ENCODE data around the gene DNAJB4.
"Not testable (repeated sequence)": the region's sequence is repeated elsewhere in the genome, so short reads cannot be mapped to it uniquely, and the experiment has no call there.

Gene DNAJB4

DNA sequence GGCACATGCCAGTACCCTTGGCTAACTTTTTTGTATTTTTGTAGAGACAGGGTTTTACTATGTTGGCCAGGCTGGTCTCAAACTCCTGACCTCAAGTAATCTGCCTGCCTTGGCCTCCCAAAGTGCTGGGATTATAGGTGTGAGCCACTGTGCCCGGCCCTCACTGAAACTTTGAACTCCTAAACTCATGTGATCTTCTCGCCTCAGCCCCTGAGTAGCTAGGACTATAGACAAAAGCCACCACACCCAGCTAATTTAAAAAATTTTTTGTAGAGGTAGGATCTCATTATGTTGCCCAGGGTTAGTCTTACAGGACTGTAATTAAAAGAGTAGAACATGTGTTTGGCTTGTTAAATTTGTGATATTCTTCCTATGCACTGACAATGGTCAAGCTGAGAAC, 60.1 kb downstream of the DNAJB4 start:
- H2AFZ ChIP-seq (ENCODE audit: low read depth, low read length), result not testable (repeated sequence)

More for the DNA sequence above, 60.1 kb downstream of the DNAJB4 start:
- not testable (repeated sequence) for H3K9me3 ChIP-seq (ENCODE audit: low read length); H3K4me3 ChIP-seq (ENCODE audit: low read length); H3K4me1 ChIP-seq (ENCODE audit: insufficient read depth, low read length); H3K27me3 ChIP-seq (ENCODE audit: insufficient read depth, low read length); H3K36me3 ChIP-seq (ENCODE audit: insufficient read depth, low read length)

All from neuron (in vitro differentiated cells).